ENCODE measurements around the gene FAM83C. TPM values are rescaled to one million over a fixed set of nuclear protein-coding genes. Genes with fewer than 3 reads are reported as not detected.

FAM83C gene
- polyA plus RNA-seq, 3 donors, result not detected

- no peaks in the 10 kb centered on the region for H3K9me3 ChIP-seq (replicated peaks in 1 of 2; ENCODE audit: control insufficient read depth in 1 of 2, insufficient read depth in 1 of 2, low read length in 2 of 2)
- no peaks in the 10 kb centered on the region for H4K20me1 ChIP-seq (ENCODE audit: insufficient read depth, low read length)
- Mint-ChIP-seq H3K4me3 (no peak overlapping the region), H3K4me1 (peaks cover 9% of the 10 kb centered on the region), H3K27ac (no peak overlapping the region), H3K9me3 (no peaks in the 10 kb centered on the region), H3K27me3 (ENCODE audit: low read depth in 3 of 3) (peaks cover 0 to 2% (median 0%) of the 10 kb centered on the region in 3 donors), H3K36me3 (peaks cover 5 to 12% of the 10 kb centered on the region in 2 donors)
- no peak overlapping the region for H3K9ac ChIP-seq (ENCODE audit: insufficient read depth, low read length, poor library complexity, severe bottlenecking)
- intact Hi-C loops (cut with micrococcal nuclease), result no loop called here
- H3K36me3 ChIP-seq (replicated peaks in 1 of 2; ENCODE audit: control insufficient read depth in 1 of 2, insufficient read depth in 2 of 2, low read length in 2 of 2), result peaks cover 3 to 8% of the 10 kb centered on the region in 2 donors
- no peak for TF ChIP-seq CTCF (IDR thresholded peaks at IDR 0.05)
- H3K27ac ChIP-seq (ENCODE audit: low read depth in 1 of 2, low read length in 2 of 2), result no peak overlapping the region
- no peaks in the 10 kb centered on the region for H3K79me2 ChIP-seq (ENCODE audit: insufficient read depth, low read length)
- H3K4me2 ChIP-seq (replicated peaks; ENCODE audit: extremely low read depth, low read length, poor library complexity, severe bottlenecking), result no peak overlapping the region
- H3K4me1 ChIP-seq (ENCODE audit: control insufficient read depth in 1 of 2, insufficient read depth in 2 of 2, low read length in 2 of 2), result no peaks in the 10 kb centered on the region
- H3K4me3 ChIP-seq (replicated peaks in 1 of 3; ENCODE audit: low read depth in 2 of 3, low read length in 3 of 3), result no peak overlapping the region
- H2AFZ ChIP-seq (ENCODE audit: insufficient read depth, low read depth, low read length, poor library complexity, severe bottlenecking), result no peak overlapping the region
- no peak for DNase-seq
- no peaks in the 10 kb centered on the region for H3K27me3 ChIP-seq (ENCODE audit: control insufficient read depth in 2 of 2, insufficient read depth in 2 of 2, low read length in 2 of 2)
Observed at GRCh38 chr20:35319871-35320197, 27.6 kb upstream of the FAM83C start.

- H3K79me2 ChIP-seq (ENCODE audit: insufficient read depth, low read length), result no peaks in the 10 kb centered on the region
- no peak overlapping the region for H3K9ac ChIP-seq (ENCODE audit: insufficient read depth, low read length, poor library complexity, severe bottlenecking)
- Mint-ChIP-seq H3K9me3 (no peaks in the 10 kb centered on the region), H3K4me1 (peaks cover 9% of the 10 kb centered on the region), H3K27ac (no peak overlapping the region), H3K36me3 (peaks cover 8 to 15% of the 10 kb centered on the region in 2 donors), H3K27me3 (ENCODE audit: low read depth in 3 of 3) (peaks cover 0 to 2% (median 0%) of the 10 kb centered on the region in 3 donors), H3K4me3 (no peak overlapping the region)
- H3K27ac ChIP-seq (ENCODE audit: low read depth in 1 of 2, low read length in 2 of 2), result no peak overlapping the region
- H3K4me3 ChIP-seq (replicated peaks in 1 of 3; ENCODE audit: low read depth in 2 of 3, low read length in 3 of 3), result no peak overlapping the region
- H3K27me3 ChIP-seq (ENCODE audit: control insufficient read depth in 2 of 2, insufficient read depth in 2 of 2, low read length in 2 of 2), result no peaks in the 10 kb centered on the region
- H3K36me3 ChIP-seq (replicated peaks in 1 of 2; ENCODE audit: control insufficient read depth in 1 of 2, insufficient read depth in 2 of 2, low read length in 2 of 2), result peaks cover 3 to 11% of the 10 kb centered on the region in 2 donors
- intact Hi-C loops (cut with micrococcal nuclease), result no loop called here
- H4K20me1 ChIP-seq (ENCODE audit: insufficient read depth, low read length), result no peaks in the 10 kb centered on the region
- H2AFZ ChIP-seq (ENCODE audit: insufficient read depth, low read depth, low read length, poor library complexity, severe bottlenecking), result no peak overlapping the region
- no peak for DNase-seq
- 100% methylated on average over 2 of the region's 5 CpGs for WGBS (ENCODE audit: insufficient coverage)
- no peaks in the 10 kb centered on the region for H3K9me3 ChIP-seq (replicated peaks in 1 of 2; ENCODE audit: control insufficient read depth in 1 of 2, insufficient read depth in 1 of 2, low read length in 2 of 2)
- no peak overlapping the region for H3K4me2 ChIP-seq (replicated peaks; ENCODE audit: extremely low read depth, low read length, poor library complexity, severe bottlenecking)
- no peak for TF ChIP-seq CTCF (IDR thresholded peaks at IDR 0.05)
- no peaks in the 10 kb centered on the region for H3K4me1 ChIP-seq (ENCODE audit: control insufficient read depth in 1 of 2, insufficient read depth in 2 of 2, low read length in 2 of 2)
Observed at GRCh38 chr20:35319192-35319870, 27.1 kb upstream of the FAM83C start.
